Heart left ventricle (tissue), 16 donors: ENCODE results near the gene AAGAB. TPM values are rescaled to one million over a fixed set of nuclear protein-coding genes. Genes with fewer than 3 reads are reported as not detected.

Source experiments
- ATAC-seq, 4 donors: fragments of 200-7000 bp; cut with Tn5 transposase; one replicate each; pipeline ENCODE4 v1.9.1; 2020 to 2022; ENCODE audit warnings: moderate library complexity in 4 of 4, mild to moderate bottlenecking in 3 of 4, moderate number of reproducible peaks in 1 of 4
- DNase-seq, 5 donors: peaks; one replicate each; pipeline ENCODE4 v3.0.0-alpha.2; 2020
- H3K27ac ChIP-seq, 12 donors: fragments of 200-600 bp; sonication (generic) in 4 of 12; one replicate each; pipeline versions ENCODE4 v1.5.0 to v1.8.0; 2016 to 2022; ENCODE audit warnings: mild to moderate bottlenecking in 2 of 12
- H3K27me3 ChIP-seq, 9 donors: fragments of 200-600 bp; sonication (generic) in 2 of 9; one replicate each; pipeline versions ENCODE4 v1.5.1 to v1.8.0; 2016 to 2022; ENCODE audit warnings: mild to moderate bottlenecking in 3 of 9
- H3K36me3 ChIP-seq, 9 donors: fragments of 200-600 bp; sonication (generic) in 2 of 9; one replicate each; pipeline versions ENCODE4 v1.5.0 to v1.8.0; 2018 to 2022; ENCODE audit warnings: mild to moderate bottlenecking in 2 of 9
- H3K4me1 ChIP-seq, 12 donors: fragments of 200-600 bp; sonication (generic) in 4 of 12; one replicate each; pipeline versions ENCODE4 v1.5.0 to v1.8.0; 2016 to 2022; ENCODE audit warnings: mild to moderate bottlenecking in 3 of 12
- H3K4me3 ChIP-seq, 12 donors: fragments of 200-600 bp; sonication (generic) in 4 of 12; one replicate each; pipeline versions ENCODE4 v1.5.0 to v1.8.0; 2017 to 2022; ENCODE audit warnings: mild to moderate bottlenecking in 9 of 12, moderate library complexity in 4 of 12
- H3K9me3 ChIP-seq, 12 donors: fragments of 200-600 bp; sonication (generic) in 4 of 12; one replicate each; pipeline versions ENCODE4 v1.5.0 to v1.8.0; 2016 to 2022; ENCODE audit warnings: mild to moderate bottlenecking in 1 of 12
- POLR2A ChIP-seq, 2 donors: fragments of 450-650 bp; IDR thresholded peaks; one replicate each; pipeline ENCODE4 v1.6.1; 2017; ENCODE audit warnings: antibody characterized with exemption in 2 of 2, mild to moderate bottlenecking in 2 of 2, moderate library complexity in 2 of 2
- WGBS, 4 donors: extraction: QIAGEN DNeasy Blood & Tissue Kit in 2 of 4; methylation state at CpG; one replicate each; pipeline versions ENCODE4 v1.1.5 to v1.1.7; 2013 to 2018; 5-methylcytosine and 5-hydroxymethylcytosine counted together
- intact Hi-C, 10 donors: fragments of 100-400 bp; cut with DNase I; formaldehyde crosslinking; loops; one replicate each; pipeline versions ENCODE4 v1.11.1 to v1.14.2; 2022
- polyA plus RNA-seq, 2 donors: library from polyadenylated mRNA; stranded (reverse); fragments of 200-250 nt; gene quantifications; one replicate each; pipeline ENCODE4 v1.2.3, GENCODE V29; 2013
- total RNA-seq, 9 donors: library from RNA; depleted of rRNA in 2 of 9; stranded (reverse); fragments of >200 nt in 2 of 9; fragmentation: NEBNext Ultra II Directional in 3 of 9; extraction: Animal tissue kit (Norgen Biotek cat#: 25700) in 3 of 9; gene quantifications; one replicate each; pipeline versions ENCODE4 v1.1.0 to v1.2.4, GENCODE V29; 2016 to 2023
- TF ChIP-seq, protein P1 (sequence below), 12 donors: fragments of 200-600 bp; sonication (generic) in 4 of 12; IDR thresholded peaks; one replicate each; pipeline versions ENCODE4 v1.5.0 to v1.8.0; 2018 to 2022; ENCODE audit warnings: antibody characterized with exemption in 12 of 12, mild to moderate bottlenecking in 5 of 12
- donor health status: ischemic (EF 13 %, LVEDD 7.1; RV severe dilation, severe dysfunction).
- donor health status: healthy with polysubstance abuse.
- donor health status: DM: no; HTN: yes; CAD: no.
- donor health status: DM: no; HTN: no; CAD: no.
- donor health status: ischemic (EF 25% LVEDD 6.9; RV normal size, moderate dysfunction).
- donor health status: ischemic (EF 25% LVEDD 5.7; RV mildly dilated, moderate dysfunction).
- donor health status: healthy.
- donor health status: DM: yes; HTN: yes; CAD: no.
- donor health status: ischemic (EF 35%, LVEDD 5.7; RV mildly dilated, moderate dysfunction).
- donor health status: nonischemic (EF 11% LVEDD 7.7; RV severe dilation, severe dysfunction).
- donor health status: DM: yes; HTN: yes; CAD: no.
- donor health status: PGD.
- donor health status: ischemic (EF 29% LVEDD 5.4; RV normal size, mild dysfunction).
- donor health status: nonischemic (EF 23%, LVEDD 6.1; RV moderate dilation, normal function).

The AAGAB gene
- total and polyA plus RNA-seq, 11 donors: 5.4 to 43.4 (median 28.0) TPM

DNA sequence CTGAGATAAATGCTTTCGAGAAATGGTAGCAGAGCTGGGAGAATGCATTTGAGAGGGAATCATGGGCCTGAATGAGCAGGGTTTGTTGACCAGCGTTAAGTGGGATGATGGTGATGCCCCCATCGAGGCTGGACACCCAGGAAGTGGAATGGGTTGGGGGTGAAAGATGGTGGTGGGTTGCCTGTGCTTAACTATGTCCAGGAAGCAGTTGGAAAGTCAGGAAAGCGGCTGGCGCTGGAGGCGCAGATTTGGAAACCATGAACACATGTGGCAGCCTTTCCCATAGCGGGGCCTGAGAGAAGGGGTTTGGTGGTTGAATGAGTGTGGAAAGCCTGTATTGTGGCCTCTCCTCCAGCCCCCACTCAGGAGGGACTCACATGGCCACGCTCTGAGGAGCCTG lies 80.7 kb downstream of the AAGAB start:
- ATAC-seq (no peak), DNase-seq (no peak)
- intact Hi-C loops: no loop called here
- TF ChIP-seq POLR2A (IDR thresholded peaks at IDR 0.05): no peak
- TF ChIP-seq, protein P1, sequence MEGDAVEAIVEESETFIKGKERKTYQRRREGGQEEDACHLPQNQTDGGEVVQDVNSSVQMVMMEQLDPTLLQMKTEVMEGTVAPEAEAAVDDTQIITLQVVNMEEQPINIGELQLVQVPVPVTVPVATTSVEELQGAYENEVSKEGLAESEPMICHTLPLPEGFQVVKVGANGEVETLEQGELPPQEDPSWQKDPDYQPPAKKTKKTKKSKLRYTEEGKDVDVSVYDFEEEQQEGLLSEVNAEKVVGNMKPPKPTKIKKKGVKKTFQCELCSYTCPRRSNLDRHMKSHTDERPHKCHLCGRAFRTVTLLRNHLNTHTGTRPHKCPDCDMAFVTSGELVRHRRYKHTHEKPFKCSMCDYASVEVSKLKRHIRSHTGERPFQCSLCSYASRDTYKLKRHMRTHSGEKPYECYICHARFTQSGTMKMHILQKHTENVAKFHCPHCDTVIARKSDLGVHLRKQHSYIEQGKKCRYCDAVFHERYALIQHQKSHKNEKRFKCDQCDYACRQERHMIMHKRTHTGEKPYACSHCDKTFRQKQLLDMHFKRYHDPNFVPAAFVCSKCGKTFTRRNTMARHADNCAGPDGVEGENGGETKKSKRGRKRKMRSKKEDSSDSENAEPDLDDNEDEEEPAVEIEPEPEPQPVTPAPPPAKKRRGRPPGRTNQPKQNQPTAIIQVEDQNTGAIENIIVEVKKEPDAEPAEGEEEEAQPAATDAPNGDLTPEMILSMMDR (IDR thresholded peaks at IDR 0.05): no peak
- Histone ChIP-seq H3K4me3 (no peak overlapping the region), H3K4me1 (peaks cover 9 to 44% (median 23%) of the 10 kb centered on the region in 12 donors), H3K27ac (no peak overlapping the region), H3K36me3 (peaks cover 0 to 70% (median 38%) of the 10 kb centered on the region in 9 donors), H3K9me3 (no peaks in the 10 kb centered on the region), H3K27me3 (no peaks in the 10 kb centered on the region)
- 92 to 98% (median 96%) methylated on average over 8 of the region's 8 CpGs for WGBS, 4 donors

DNA sequence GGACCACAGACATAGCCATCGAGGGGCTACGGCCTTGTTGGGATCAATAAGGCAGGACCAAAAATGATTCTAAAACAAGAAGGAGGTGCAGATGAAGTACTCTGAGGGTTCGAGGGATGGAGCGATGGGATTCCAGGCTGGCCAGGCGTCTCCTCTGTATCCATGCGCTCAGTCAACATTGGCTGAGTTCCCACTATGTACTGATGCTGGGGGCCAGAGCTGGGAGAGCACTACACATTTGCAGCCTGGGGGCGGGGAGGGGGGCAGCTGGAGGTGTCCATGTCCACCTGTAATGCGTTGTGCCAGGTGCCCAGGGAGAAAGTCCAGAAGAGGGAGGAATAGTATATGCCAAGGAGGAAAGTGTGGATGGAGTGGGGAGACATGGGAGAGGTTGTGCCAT lies 81.5 kb downstream of the AAGAB start:
- 82 to 96% (median 84%) methylated on average over 8 of the region's 8 CpGs for WGBS, 4 donors
- peaks cover 9 to 45% (median 20%) of the 10 kb centered on the region in 12 donors for H3K4me1 ChIP-seq
- TF ChIP-seq POLR2A (IDR thresholded peaks at IDR 0.05): no peak
- TF ChIP-seq, protein P1 (IDR thresholded peaks at IDR 0.05): no peak
- no peak overlapping the region for H3K27ac ChIP-seq
- peaks cover 0 to 75% (median 38%) of the 10 kb centered on the region in 9 donors for H3K36me3 ChIP-seq
- no peaks in the 10 kb centered on the region for H3K9me3 ChIP-seq
- DNase-seq (no peak), ATAC-seq (no peak)
- H3K27me3 ChIP-seq: no peaks in the 10 kb centered on the region
- H3K4me3 ChIP-seq: no peak overlapping the region
- intact Hi-C loops: no loop called here

DNA sequence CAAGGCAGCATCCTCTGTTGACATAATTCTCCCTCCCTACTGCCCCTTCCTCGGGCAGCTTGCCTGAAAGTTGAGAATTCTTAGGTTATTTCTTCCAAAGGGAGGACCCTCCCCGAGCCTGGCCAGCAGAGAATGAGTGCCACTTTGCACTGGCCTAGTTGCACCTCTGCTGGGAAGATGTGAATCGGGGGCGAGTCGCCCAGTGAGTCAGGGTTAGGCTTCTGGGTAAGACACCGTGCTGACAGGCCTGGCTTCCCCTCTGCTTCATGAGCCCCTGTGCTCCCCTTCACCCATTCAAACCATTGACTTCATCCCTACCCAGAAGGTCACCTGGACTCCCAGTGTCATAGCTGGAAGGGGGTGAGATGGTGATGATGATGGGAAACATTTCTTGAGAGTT lies 82.3 kb downstream of the AAGAB start:
- Histone ChIP-seq H3K27me3 (no peaks in the 10 kb centered on the region), H3K4me3 (no peak overlapping the region), H3K9me3 (no peaks in the 10 kb centered on the region), H3K27ac (no peak overlapping the region), H3K4me1 (peaks cover 5 to 47% (median 23%) of the 10 kb centered on the region in 12 donors), H3K36me3 (peaks cover 1 to 82% (median 45%) of the 10 kb centered on the region in 9 donors)
- WGBS, 4 donors: 91 to 100% (median 98%) methylated on average over 3 to 6 of the region's 6 CpGs
- intact Hi-C loops: no loop called here
- TF ChIP-seq, protein P1 (IDR thresholded peaks at IDR 0.05): no peak
- TF ChIP-seq POLR2A (IDR thresholded peaks at IDR 0.05): no peak
- DNase-seq (no peak), ATAC-seq (no peak)

DNA sequence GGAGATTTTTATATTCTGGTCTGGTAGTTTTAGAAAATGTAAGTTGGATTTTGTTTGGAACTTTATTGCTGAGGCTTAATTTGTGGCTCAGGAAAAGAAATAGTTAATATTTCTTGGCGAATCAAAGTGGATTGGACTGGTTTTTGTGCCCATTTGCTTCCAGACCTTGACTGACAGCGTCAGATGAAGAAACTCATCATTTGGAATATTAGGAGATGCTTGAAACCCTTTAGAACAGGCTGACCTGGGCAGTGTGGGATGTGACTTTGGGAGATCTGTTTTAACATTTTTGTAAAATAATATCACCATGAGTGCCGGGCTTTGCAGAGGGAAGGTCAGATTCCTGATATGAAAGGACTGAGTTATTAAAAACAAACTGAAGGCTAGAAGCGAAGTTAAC lies 83.0 kb downstream of the AAGAB start:
- no peaks in the 10 kb centered on the region for H3K9me3 ChIP-seq
- intact Hi-C loops: no loop called here
- H3K36me3 ChIP-seq: peaks cover 3 to 84% (median 52%) of the 10 kb centered on the region in 9 donors
- ATAC-seq (no peak), DNase-seq (no peak)
- TF ChIP-seq POLR2A (IDR thresholded peaks at IDR 0.05): no peak
- TF ChIP-seq, protein P1 (IDR thresholded peaks at IDR 0.05): no peak
- no peak overlapping the region for H3K27ac ChIP-seq
- peaks cover 5 to 45% (median 22%) of the 10 kb centered on the region in 12 donors for H3K4me1 ChIP-seq
- no peaks in the 10 kb centered on the region for H3K27me3 ChIP-seq
- H3K4me3 ChIP-seq: no peak overlapping the region
- 89 to 94% (median 91%) methylated on average over 4 of the region's 4 CpGs for whole genome bisulfite sequencing, 4 donors
